H9 (cell line): ENCODE results near the gene TTC39B. TPM values are rescaled to one million over a fixed set of nuclear protein-coding genes. Genes with fewer than 3 reads are reported as not detected.

Experiments
- DNase-seq: peaks from one replicate; pipeline ENCODE4 v3.0.0-alpha.2; 2017
- H2AFZ ChIP-seq: one replicate; pipeline ENCODE4 v1.6.1; 2013; ENCODE audit warnings: mild to moderate bottlenecking, low read length, control low read depth, moderate library complexity
- H2AK5ac ChIP-seq: 2 replicates; pipeline ENCODE4 v1.6.1; 2013; ENCODE audit warnings: low read length, control low read depth, mixed read lengths; ENCODE audit not compliant: insufficient read length
- H2BK120ac ChIP-seq: one replicate; pipeline ENCODE4 v1.6.1; 2013; ENCODE audit warnings: low read depth, mild to moderate bottlenecking, low read length, control low read depth, inconsistent platforms; ENCODE audit not compliant: poor library complexity, severe bottlenecking
- H2BK12ac ChIP-seq: 2 replicates; pipeline ENCODE4 v1.6.1; 2013; ENCODE audit warnings: low read length, control low read depth, mixed read lengths, low read depth; ENCODE audit not compliant: insufficient read length
- H2BK15ac ChIP-seq: 2 replicates; pipeline ENCODE4 v1.6.1; 2013; ENCODE audit warnings: low read depth, low read length, control low read depth
- H2BK20ac ChIP-seq: one replicate; pipeline ENCODE4 v1.6.1; 2013; ENCODE audit warnings: low read depth, mild to moderate bottlenecking, low read length, control low read depth, inconsistent platforms; ENCODE audit not compliant: poor library complexity, severe bottlenecking
- H2BK5ac ChIP-seq: 2 replicates; pipeline ENCODE4 v1.6.1; 2013; ENCODE audit warnings: low read length, control low read depth, mixed read lengths; ENCODE audit not compliant: insufficient read length
- H3K14ac ChIP-seq: 2 replicates; pipeline ENCODE4 v1.6.1; 2013; ENCODE audit warnings: low read length, control low read depth; ENCODE audit not compliant: insufficient read depth
- H3K18ac ChIP-seq: 2 replicates; pipeline ENCODE4 v1.6.1; 2013; ENCODE audit warnings: low read depth, mild to moderate bottlenecking, mixed read lengths, low read length, control low read depth; ENCODE audit not compliant: insufficient read length
- H3K23ac ChIP-seq: 2 replicates; pipeline ENCODE4 v1.6.1; 2013; ENCODE audit warnings: low read length, control low read depth, mixed read lengths, low read depth; ENCODE audit not compliant: insufficient read length
- H3K23me2 ChIP-seq: 2 replicates; pipeline ENCODE4 v1.6.1; 2013; ENCODE audit warnings: low read depth, mild to moderate bottlenecking, mixed read lengths, low read length, control low read depth; ENCODE audit not compliant: insufficient read length, poor library complexity, severe bottlenecking
- H3K27ac ChIP-seq: 2 replicates; pipeline ENCODE4 v1.5.1; 2013; ENCODE audit warnings: low read length, control low read depth, mixed read lengths, low read depth; ENCODE audit not compliant: insufficient read length
- H3K27me3 ChIP-seq: 2 replicates; pipeline ENCODE4 v1.6.1; 2013; ENCODE audit warnings: low read length, control low read depth, inconsistent platforms; ENCODE audit not compliant: insufficient read depth
- H3K4ac ChIP-seq: 2 replicates; pipeline ENCODE4 v1.6.1; 2013; ENCODE audit warnings: low read depth, mild to moderate bottlenecking, control low read depth, inconsistent platforms, low read length, moderate library complexity
- H3K4me1 ChIP-seq: 2 replicates; pipeline ENCODE4 v1.6.1; 2013; ENCODE audit warnings: low read length, control low read depth, inconsistent platforms; ENCODE audit not compliant: insufficient read depth
- H3K4me2 ChIP-seq: 2 replicates; pipeline ENCODE4 v1.6.1; 2013; ENCODE audit warnings: low read length, control low read depth, mixed read lengths; ENCODE audit not compliant: insufficient read length, insufficient read depth
- H3K56ac ChIP-seq: 2 replicates; pipeline ENCODE4 v1.6.1; 2013; ENCODE audit warnings: low read depth, mild to moderate bottlenecking, mixed read lengths, low read length, control low read depth; ENCODE audit not compliant: insufficient read length
- H3K79me1 ChIP-seq: 2 replicates; pipeline ENCODE4 v1.6.1; 2013; ENCODE audit warnings: low read depth, mild to moderate bottlenecking, moderate library complexity, low read length, control low read depth, inconsistent platforms; ENCODE audit not compliant: insufficient read depth, poor library complexity, severe bottlenecking
- H3K79me2 ChIP-seq: 2 replicates; pipeline ENCODE4 v1.6.1; 2013; ENCODE audit warnings: low read length, control low read depth, inconsistent platforms; ENCODE audit not compliant: insufficient read depth
- H3K9ac ChIP-seq: 2 replicates; pipeline ENCODE4 v1.6.1; 2013; ENCODE audit warnings: low read length, control low read depth, mixed read lengths; ENCODE audit not compliant: insufficient read length; ENCODE audit errors: extremely low read depth
- H3K9me3 ChIP-seq: one replicate; pipeline ENCODE4 v1.6.1; 2013; ENCODE audit warnings: low read depth, low read length, inconsistent platforms; ENCODE audit not compliant: control insufficient read depth
- H3T11ph ChIP-seq: one replicate; pipeline ENCODE4 v1.6.1; 2013; ENCODE audit warnings: mild to moderate bottlenecking, low read length, control low read depth, inconsistent platforms
- H4K20me1 ChIP-seq: one replicate; pipeline ENCODE4 v1.6.1; 2013; ENCODE audit not compliant: control insufficient read depth, insufficient read length, insufficient read depth
- H4K5ac ChIP-seq: 2 replicates; pipeline ENCODE4 v1.6.1; 2013; ENCODE audit warnings: low read depth, mild to moderate bottlenecking, mixed read lengths, low read length, control low read depth; ENCODE audit not compliant: insufficient read length
- H4K8ac ChIP-seq: replicated peaks from 2 replicates; pipeline ENCODE4 v1.6.1; 2013; ENCODE audit warnings: low read length, control low read depth, mixed read lengths, low read depth; ENCODE audit not compliant: insufficient read length
- H4K91ac ChIP-seq: 2 replicates; pipeline ENCODE4 v1.6.1; 2013; ENCODE audit warnings: low read depth, mild to moderate bottlenecking, moderate library complexity, mixed read lengths, low read length, control low read depth; ENCODE audit not compliant: insufficient read length
- H3K27ac Mint-ChIP-seq, 3 experiments: 2 replicates in 2 of 3; 3 replicates in 1 of 3; pipeline ENCODE4 v1.8.0; 2020 to 2021; ENCODE audit warnings: mixed read lengths in 3 of 3, mild to moderate bottlenecking in 1 of 3, moderate library complexity in 1 of 3
- H3K27me3 Mint-ChIP-seq: 2 replicates; pipeline ENCODE4 v1.8.0; 2021; ENCODE audit warnings: low read depth, mild to moderate bottlenecking, moderate library complexity, mixed read lengths
- H3K36me3 Mint-ChIP-seq, 3 experiments: 2 replicates in 2 of 3; 3 replicates in 1 of 3; pipeline ENCODE4 v1.8.0; 2020 to 2021; ENCODE audit warnings: low read depth in 3 of 3, mixed read lengths in 3 of 3; ENCODE audit not compliant: insufficient read depth in 1 of 3
- H3K4me1 Mint-ChIP-seq, 2 experiments: 2 replicates each; pipeline ENCODE4 v1.8.0; 2020; ENCODE audit warnings: mixed read lengths in 2 of 2
- H3K4me3 Mint-ChIP-seq, 2 experiments: 2 replicates in 1 of 2; 3 replicates in 1 of 2; pipeline ENCODE4 v1.8.0; 2020 to 2021; ENCODE audit warnings: mild to moderate bottlenecking in 2 of 2, mixed read lengths in 2 of 2, moderate library complexity in 1 of 2
- H3K9me3 Mint-ChIP-seq, 2 experiments: 2 replicates in 1 of 2; 3 replicates in 1 of 2; pipeline ENCODE4 v1.8.0; 2020; ENCODE audit warnings: mild to moderate bottlenecking in 2 of 2, mixed read lengths in 2 of 2, moderate library complexity in 1 of 2
- CTCF ChIP-seq: fragments of 200-600 bp; sonication (generic); conservative IDR thresholded peaks from 3 replicates; pipeline ENCODE4 v1.8.0; 2021; ENCODE audit warnings: antibody characterized with exemption, mild to moderate bottlenecking
- whole genome bisulfite sequencing: extraction: QIAGEN DNeasy Blood & Tissue Kit; methylation state at CpG from one replicate; pipeline ENCODE4 v1.1.7; 2013; ENCODE audit warnings: missing lambda C conversion rate, low lambda C conversion rate, mixed read lengths; ENCODE audit not compliant: insufficient read length; ENCODE audit errors: extremely low coverage; 5-methylcytosine and 5-hydroxymethylcytosine counted together
- total RNA-seq: library from RNA; stranded (reverse); gene quantifications from 2 replicates; pipeline ENCODE4 v1.2.1, GENCODE V29; 2021

The TTC39B gene
- total RNA-seq, 1 experiment from 2014 or later = 8.2 TPM

GRCh38 chr9:15238646-15239045 is 68.4 kb downstream of the TTC39B start:
- H2AK5ac ChIP-seq = no peak overlapping the region
- no peak overlapping the region for H2BK120ac ChIP-seq
- H3K27ac Mint-ChIP-seq = peak overlapping the region in 1 of 3 experiments; percentile 46; a peak in 3 of 7 replicates
- no peak overlapping the region for H3K4me3 Mint-ChIP-seq
- no peak overlapping the region for H3K27ac ChIP-seq
- no peak for DNase-seq
- H3T11ph ChIP-seq = no peak overlapping the region
- WGBS = no CpG with 5 or more reads among the region's 5 CpGs
- no peak overlapping the region for H3K4me2 ChIP-seq
- no peaks in the 10 kb centered on the region for H3K79me2 ChIP-seq
- H3K9ac ChIP-seq = no peak overlapping the region
- TF ChIP-seq CTCF = no peak
- H4K8ac ChIP-seq = no peak overlapping the region
- H3K4me1 ChIP-seq = no peaks in the 10 kb centered on the region
- no peak overlapping the region for H3K56ac ChIP-seq
- no peaks in the 10 kb centered on the region for H3K27me3 ChIP-seq
- no peak overlapping the region for H2BK12ac ChIP-seq
- H4K5ac ChIP-seq = no peak overlapping the region
- no peaks in the 10 kb centered on the region for H3K79me1 ChIP-seq
- H2AFZ ChIP-seq = no peak overlapping the region
- H3K9me3 Mint-ChIP-seq = peaks cover 15 to 24% of the 10 kb centered on the region in 2 experiments; a peak in 4 of 5 replicates
- H4K20me1 ChIP-seq = no peaks in the 10 kb centered on the region
- no peak overlapping the region for H2BK20ac ChIP-seq
- no peak overlapping the region for H4K91ac ChIP-seq
- no peaks in the 10 kb centered on the region; the same call in 1 of the 2 replicates for H3K27me3 Mint-ChIP-seq
- no peak overlapping the region for H2BK5ac ChIP-seq
- no peaks in the 10 kb centered on the region for H3K9me3 ChIP-seq
- no peak overlapping the region for H3K4ac ChIP-seq
- peaks cover 4 to 16% (median 7%) of the 10 kb centered on the region in 3 experiments; a peak in 5 of 7 replicates for H3K36me3 Mint-ChIP-seq
- no peaks in the 10 kb centered on the region for H3K23me2 ChIP-seq
- H3K18ac ChIP-seq = no peak overlapping the region
- no peak overlapping the region for H2BK15ac ChIP-seq
- H3K4me1 Mint-ChIP-seq = peaks cover 0 to 4% of the 10 kb centered on the region in 2 experiments; a peak in 1 of 4 replicates
- H3K14ac ChIP-seq = no peak overlapping the region
- no peak overlapping the region for H3K23ac ChIP-seq
